GM19351 (cell line): ENCODE data around the gene SWT1.
A peak's percentile ranks its signal among the peaks of the same experiment; 100 is the strongest.
"Not testable (repeated sequence)": the region's sequence is repeated elsewhere in the genome, so short reads cannot be mapped to it uniquely, and the experiment has no call there.

Experiments used
- ATAC-seq: cut with Tn5 transposase; IDR thresholded peaks from one replicate; pipeline ENCODE4 v1.9.1; 2021; ENCODE audit warnings: mild to moderate bottlenecking, moderate library complexity; ENCODE audit not compliant: unreplicated experiment

Gene SWT1

GRCh38 chr1:185245466-185245865, 88.5 kb downstream of the SWT1 start:
- no peak for ATAC-seq

GRCh38 chr1:185249563-185249962, 92.6 kb downstream of the SWT1 start:
- no peak for ATAC-seq

- no peak for ATAC-seq
Observed at GRCh38 chr1:185250063-185250462, 93.1 kb downstream of the SWT1 start.

- ATAC-seq, result not testable (repeated sequence)
Observed at GRCh38 chr1:185251928-185252327, 95.0 kb downstream of the SWT1 start.

- not testable (repeated sequence) for ATAC-seq
Observed at GRCh38 chr1:185252404-185252803, 95.4 kb downstream of the SWT1 start.

GRCh38 chr1:185255595-185255994, 98.6 kb downstream of the SWT1 start:
- not testable (repeated sequence) for ATAC-seq

- ATAC-seq, result not testable (repeated sequence)
Observed at GRCh38 chr1:185257116-185257949, 100.4 kb downstream of the SWT1 start.

GRCh38 chr1:185257950-185258208, 100.9 kb downstream of the SWT1 start:
- no peak for ATAC-seq

GRCh38 chr1:185258676-185259075, 101.7 kb downstream of the SWT1 start:
- no peak for ATAC-seq

GRCh38 chr1:185260611-185261010, 103.6 kb downstream of the SWT1 start:
- ATAC-seq, result no peak

GRCh38 chr1:185262151-185262550, 105.2 kb downstream of the SWT1 start:
- no peak for ATAC-seq

- no peak for ATAC-seq
Observed at GRCh38 chr1:185263292-185263691, 106.3 kb downstream of the SWT1 start.

- ATAC-seq, result no peak
Observed at GRCh38 chr1:185263780-185264179, 106.8 kb downstream of the SWT1 start.

- no peak for ATAC-seq
Observed at GRCh38 chr1:185265314-185265713, 108.3 kb downstream of the SWT1 start.

- no peak for ATAC-seq
Observed at GRCh38 chr1:185267301-185267700, 110.3 kb downstream of the SWT1 start.

GRCh38 chr1:185267701-185268100, 110.7 kb downstream of the SWT1 start:
- ATAC-seq, result no peak

- no peak for ATAC-seq
Observed at GRCh38 chr1:185268352-185268751, 111.4 kb downstream of the SWT1 start.

GRCh38 chr1:185271921-185272320, 115.0 kb downstream of the SWT1 start:
- no peak for ATAC-seq

GRCh38 chr1:185279571-185279970, 122.6 kb downstream of the SWT1 start:
- no peak for ATAC-seq

- ATAC-seq, result no peak
Observed at GRCh38 chr1:185280589-185280988, 123.6 kb downstream of the SWT1 start.

- ATAC-seq, result peak; percentile 60
Observed at GRCh38 chr1:185281245-185281644, 124.3 kb downstream of the SWT1 start.

- ATAC-seq, result no peak
Observed at GRCh38 chr1:185284116-185284515, 127.1 kb downstream of the SWT1 start.
